ENCODE results near the gene RNF31. TPM values are rescaled to one million over a fixed set of nuclear protein-coding genes. Genes with fewer than 3 reads are reported as not detected.

The RNF31 gene
- total and polyA plus RNA-seq, 2 experiments from 2014 or later = 27.8 to 29.7 TPM

DNA sequence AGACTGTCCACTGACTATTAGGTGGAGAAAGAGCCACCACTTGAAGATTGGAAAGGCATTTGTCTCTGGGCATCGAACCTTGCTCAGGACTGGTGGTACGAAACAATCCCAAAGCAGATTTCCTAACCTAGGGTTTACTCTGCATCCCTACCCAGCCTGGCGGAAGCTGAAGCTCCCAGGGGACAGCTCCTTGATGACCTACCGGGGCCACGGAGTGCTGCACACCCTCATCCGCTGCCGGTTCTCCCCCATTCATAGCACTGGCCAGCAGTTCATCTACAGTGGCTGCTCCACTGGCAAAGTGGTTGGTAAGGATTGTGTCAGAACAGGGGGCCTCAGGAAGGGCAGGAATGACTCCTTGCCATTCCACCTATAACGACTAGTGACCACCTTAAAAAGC lies 26.1 kb upstream of the RNF31 start:
- WGBS (ENCODE audit: low lambda C conversion rate, missing lambda C conversion rate) = 98% methylated on average over 8 of the region's 8 CpGs

GRCh38 chr14:24122416-24122815 lies 24.9 kb upstream of the RNF31 start:
- H3K4me2 ChIP-seq = no peak overlapping the region
- no peak for TF ChIP-seq EZH2 (IDR thresholded peaks at IDR 0.05; ENCODE audit: borderline replicate concordance)
- no peak for TF ChIP-seq CTCF (IDR thresholded peaks at IDR 0.05; ENCODE audit: poor library complexity)
- TF ChIP-seq EZH2phosphoT487 (IDR thresholded peaks at IDR 0.05; ENCODE audit: low read depth, severe bottlenecking, unreplicated experiment) = no peak
- no peak overlapping the region for H2AFZ ChIP-seq
- H3K79me2 ChIP-seq = no peaks in the 10 kb centered on the region
- no peak overlapping the region for H3K4me3 ChIP-seq
- WGBS (ENCODE audit: low lambda C conversion rate, missing lambda C conversion rate) = 68% methylated on average over 3 of the region's 4 CpGs
- no peak for DNase-seq (ENCODE audit: low spot score)
- no peaks in the 10 kb centered on the region for H4K20me1 ChIP-seq (ENCODE audit: insufficient read depth, poor library complexity, severe bottlenecking)
- no peaks in the 10 kb centered on the region for H3K27me3 ChIP-seq
- H3K36me3 ChIP-seq (replicated peaks; ENCODE audit: insufficient read depth, low read depth) = no peaks in the 10 kb centered on the region
- H3K9me2 ChIP-seq (replicated peaks; ENCODE audit: insufficient read depth) = no peaks in the 10 kb centered on the region
- H3K9me3 ChIP-seq (ENCODE audit: low read depth) = no peaks in the 10 kb centered on the region
- no peak overlapping the region for H3K27ac ChIP-seq
- no peaks in the 10 kb centered on the region for H3K4me1 ChIP-seq (ENCODE audit: insufficient read depth)

More for the DNA sequence above, 26.1 kb upstream of the RNF31 start:
- Histone ChIP-seq H3K27ac (no peak overlapping the region), H3K4me1 (ENCODE audit: insufficient read depth) (peaks cover 6% of the 10 kb centered on the region), H3K36me3 (replicated peaks; ENCODE audit: insufficient read depth, low read depth) (no peaks in the 10 kb centered on the region), H3K4me2 (no peak overlapping the region), H3K9me2 (replicated peaks; ENCODE audit: insufficient read depth) (no peaks in the 10 kb centered on the region), H2AFZ (no peak overlapping the region), H3K4me3 (no peak overlapping the region), H4K20me1 (ENCODE audit: insufficient read depth, poor library complexity, severe bottlenecking) (no peaks in the 10 kb centered on the region), H3K79me2 (peaks cover 10% of the 10 kb centered on the region), H3K27me3 (no peaks in the 10 kb centered on the region), H3K9me3 (ENCODE audit: low read depth) (no peaks in the 10 kb centered on the region)
- no peak for DNase-seq (ENCODE audit: low spot score)
- TF ChIP-seq EZH2 (IDR thresholded peaks at IDR 0.05; ENCODE audit: borderline replicate concordance) = no peak

GRCh38 chr14:24122898-24123297 lies 24.4 kb upstream of the RNF31 start:
- H3K4me1 ChIP-seq (ENCODE audit: insufficient read depth) = no peaks in the 10 kb centered on the region

More at GRCh38 chr14:24122898-24123297, 24.4 kb upstream of the RNF31 start:
- H3K36me3 ChIP-seq (replicated peaks; ENCODE audit: insufficient read depth, low read depth) = no peaks in the 10 kb centered on the region
- H3K27ac ChIP-seq = no peak overlapping the region
- no peak for DNase-seq (ENCODE audit: low spot score)
- no peak overlapping the region for H3K4me2 ChIP-seq
- TF ChIP-seq CTCF (IDR thresholded peaks at IDR 0.05; ENCODE audit: poor library complexity) (no peak), EZH2 (IDR thresholded peaks at IDR 0.05; ENCODE audit: borderline replicate concordance) (no peak), EZH2phosphoT487 (IDR thresholded peaks at IDR 0.05; ENCODE audit: low read depth, severe bottlenecking, unreplicated experiment) (no peak)
- H3K27me3 ChIP-seq = no peaks in the 10 kb centered on the region
- WGBS (ENCODE audit: low lambda C conversion rate, missing lambda C conversion rate) = 96% methylated on average over 8 of the region's 8 CpGs
- H3K79me2 ChIP-seq = no peaks in the 10 kb centered on the region
- H3K9me2 ChIP-seq (replicated peaks; ENCODE audit: insufficient read depth) = no peaks in the 10 kb centered on the region
- H3K9me3 ChIP-seq (ENCODE audit: low read depth) = no peaks in the 10 kb centered on the region
- H4K20me1 ChIP-seq (ENCODE audit: insufficient read depth, poor library complexity, severe bottlenecking) = no peaks in the 10 kb centered on the region
- H3K4me3 ChIP-seq = no peak overlapping the region
- no peak overlapping the region for H2AFZ ChIP-seq
